HG02938 (cell line): ENCODE results near the gene SLC10A1.

ENCODE experiments used
- ATAC-seq: cut with Tn5 transposase; IDR thresholded peaks from one replicate; pipeline ENCODE4 v1.9.1; 2021; ENCODE audit warnings: mild to moderate bottlenecking, moderate library complexity; ENCODE audit not compliant: unreplicated experiment

SLC10A1 gene

DNA sequence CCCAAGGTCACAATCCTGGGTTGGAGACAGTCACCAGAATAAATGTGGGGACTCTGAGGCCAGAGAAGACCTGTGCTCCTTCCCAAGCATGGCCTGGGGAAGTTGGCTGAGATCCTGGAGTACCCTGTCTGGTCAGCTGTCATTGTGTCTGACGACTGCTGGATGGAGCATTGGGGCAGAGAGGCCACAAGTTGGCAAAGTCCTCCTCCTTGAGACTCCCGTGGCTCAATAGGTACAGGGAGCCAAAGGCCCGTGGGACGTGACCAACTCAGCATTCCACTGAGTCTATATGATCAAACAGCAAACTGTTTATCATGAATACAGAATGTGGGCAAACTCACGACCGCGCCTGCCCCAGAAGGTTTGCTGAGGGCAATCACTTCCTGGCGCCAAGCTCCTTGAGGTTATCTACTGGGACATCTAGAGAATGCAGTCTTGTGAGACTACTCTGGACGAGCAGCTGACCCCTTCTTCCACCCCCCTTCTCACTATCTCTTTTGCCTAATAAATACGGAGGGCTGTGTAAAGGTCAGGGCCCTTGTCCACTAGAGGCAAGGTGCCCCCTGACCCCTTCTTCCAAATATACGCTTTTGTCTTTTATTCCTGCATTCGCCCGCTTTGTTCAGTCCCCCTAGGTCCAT, 14.3 kb upstream of the SLC10A1 start:
- ATAC-seq: no peak

DNA sequence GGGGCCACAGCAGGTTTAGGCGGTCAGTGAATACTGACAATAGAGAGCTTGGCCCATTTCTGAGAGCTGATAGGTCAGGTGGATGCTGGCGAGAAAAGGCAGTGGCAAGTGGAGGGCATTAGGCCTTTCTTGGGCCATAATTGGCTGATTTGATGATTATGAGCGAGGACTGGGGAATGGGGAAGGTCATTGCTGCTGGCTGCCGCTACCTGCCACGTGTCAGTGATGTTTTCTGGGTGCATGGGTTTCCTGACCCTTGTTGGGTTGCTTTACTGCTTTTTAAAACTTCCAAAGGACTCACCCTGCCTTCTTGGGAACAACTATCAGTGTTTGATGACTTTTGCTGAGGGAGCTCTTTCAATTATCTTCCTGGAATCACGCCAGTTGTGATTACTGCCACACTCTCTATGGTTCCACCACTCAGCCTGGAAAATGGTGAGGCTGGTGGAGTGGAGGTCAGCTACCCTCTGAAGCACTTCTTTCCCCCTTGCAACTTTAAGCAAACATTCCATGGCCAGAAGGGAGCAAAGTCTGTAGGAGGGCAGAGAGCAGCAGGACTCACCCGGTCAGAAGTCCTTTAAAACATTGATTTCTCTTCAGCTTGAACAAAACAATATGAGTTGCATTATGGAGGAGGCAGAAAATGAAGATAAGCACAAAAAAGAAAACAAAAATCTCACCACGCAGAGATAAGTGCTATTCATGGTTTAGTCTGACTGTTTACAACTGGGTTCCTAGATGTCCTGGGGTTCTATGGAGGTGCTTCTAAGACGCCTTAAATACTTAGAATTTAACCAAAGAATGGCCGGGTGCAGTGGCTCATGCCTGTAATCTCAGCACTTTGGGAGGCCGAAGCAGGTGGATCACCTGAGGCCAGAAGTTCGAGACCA, 12.1 kb upstream of the SLC10A1 start:
- no peak for ATAC-seq

DNA sequence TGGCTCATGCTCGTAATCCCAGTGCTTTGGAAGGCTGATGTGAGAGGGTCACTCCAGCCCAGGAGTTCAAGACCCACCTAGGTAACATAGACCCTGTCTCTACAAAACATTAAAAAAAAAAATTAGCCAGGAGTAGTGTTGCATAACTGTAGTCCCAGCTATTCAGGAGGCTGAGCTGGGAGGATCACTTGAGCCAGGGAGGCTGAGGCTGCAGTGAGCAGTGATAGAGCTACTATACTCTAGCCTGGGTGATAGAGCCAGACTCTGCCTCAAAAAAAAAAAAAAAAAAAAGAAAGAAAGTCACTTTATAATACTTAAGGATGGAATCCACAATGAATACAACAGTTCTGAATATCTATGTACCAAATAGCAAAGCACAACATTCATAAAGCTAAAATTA, 10.2 kb upstream of the SLC10A1 start:
- no peak for ATAC-seq

DNA sequence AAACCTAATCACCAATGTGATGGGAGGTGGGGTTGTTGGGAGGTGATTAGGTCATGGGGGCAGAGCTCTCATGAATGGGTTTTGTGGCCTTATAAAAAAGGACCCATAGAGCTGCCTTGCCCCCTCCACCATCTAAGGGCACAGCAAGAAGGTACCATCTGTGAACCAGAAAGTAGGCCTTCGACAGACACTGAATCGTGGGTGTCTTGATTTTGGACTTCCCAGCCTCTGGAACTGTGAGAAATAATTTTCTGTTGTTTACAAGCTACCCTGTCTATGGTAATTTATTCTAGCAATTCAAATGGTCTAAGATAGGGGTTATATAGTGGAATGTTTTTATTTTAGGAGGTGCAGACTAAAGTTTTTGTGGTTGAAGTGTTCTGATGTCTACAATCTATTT, 7.9 kb upstream of the SLC10A1 start:
- no peak for ATAC-seq

DNA sequence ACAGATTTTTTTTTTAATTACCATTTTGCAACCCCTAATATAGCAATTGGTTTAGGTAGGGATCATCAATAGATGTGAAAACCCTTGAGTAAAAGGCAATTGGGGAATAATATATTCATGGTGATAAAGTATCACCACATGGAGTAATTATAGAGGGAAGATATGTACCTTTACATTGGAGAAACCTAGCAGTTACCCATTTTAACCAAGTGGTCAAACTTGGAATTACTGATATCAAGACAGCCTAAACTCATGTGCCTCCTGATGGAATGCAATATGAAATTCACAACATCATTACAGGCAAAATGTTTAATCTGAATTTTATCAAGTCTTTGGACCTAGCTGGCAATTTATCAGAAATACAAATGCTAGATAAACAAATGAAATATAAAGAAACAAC, 6.7 kb upstream of the SLC10A1 start:
- no peak for ATAC-seq

DNA sequence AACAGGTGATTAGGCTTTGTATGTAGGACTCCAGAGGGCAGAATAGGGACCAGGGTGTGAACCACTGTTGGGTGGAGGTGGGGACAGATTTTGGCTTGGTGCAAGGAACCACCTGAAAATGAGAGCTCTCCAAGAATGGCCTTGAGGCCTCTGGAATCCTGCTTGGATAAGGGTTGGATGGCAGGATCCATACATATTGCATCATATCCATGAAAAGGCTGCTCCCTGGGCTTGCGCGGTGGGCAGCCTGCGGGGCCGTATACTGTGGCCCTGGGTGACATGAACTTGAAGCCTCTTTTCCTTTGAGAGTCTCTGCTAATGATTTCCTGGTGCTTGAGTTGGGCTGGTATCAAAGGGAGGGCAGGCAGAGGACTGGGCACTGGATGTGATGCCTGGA, 1.3 kb upstream of the SLC10A1 start:
- no peak for ATAC-seq

DNA sequence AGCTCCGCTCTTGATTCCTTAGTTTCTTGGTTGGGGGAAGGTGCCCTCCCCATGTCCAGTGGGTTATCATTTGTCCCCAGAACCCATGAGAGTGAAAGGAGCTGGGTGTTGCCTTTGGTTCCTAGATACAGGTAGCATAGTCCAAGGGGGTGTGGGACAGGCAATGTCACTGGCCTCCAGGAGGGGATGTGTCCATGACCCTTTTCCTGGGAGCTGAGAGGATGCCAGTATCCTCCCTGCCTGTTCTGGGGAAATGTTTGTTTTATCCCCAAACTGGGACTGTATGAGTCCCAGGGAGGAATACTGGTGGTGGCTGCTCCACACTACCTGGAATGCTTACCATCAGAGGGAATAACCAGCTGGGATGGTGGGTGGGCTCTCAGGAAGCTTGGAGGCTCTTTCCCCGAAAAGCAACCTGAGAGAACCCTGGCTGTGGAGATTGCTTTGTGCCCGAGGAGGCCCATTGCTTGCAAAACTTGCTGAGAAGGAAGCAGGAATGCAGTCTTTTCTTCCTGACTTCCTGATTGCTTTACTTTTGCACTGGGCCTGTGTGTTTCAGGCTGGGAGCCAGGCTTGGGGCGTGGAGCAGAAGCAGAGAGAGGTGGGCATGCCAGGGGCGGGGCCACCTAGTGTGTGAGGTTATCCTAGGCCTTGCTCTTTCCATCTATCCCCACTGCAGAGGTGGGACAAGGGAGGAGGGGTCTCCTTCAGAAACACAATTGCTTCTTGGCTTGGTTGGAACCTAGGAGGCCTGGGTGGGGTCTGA, 715 bp upstream of the SLC10A1 start:
- ATAC-seq: no peak

DNA sequence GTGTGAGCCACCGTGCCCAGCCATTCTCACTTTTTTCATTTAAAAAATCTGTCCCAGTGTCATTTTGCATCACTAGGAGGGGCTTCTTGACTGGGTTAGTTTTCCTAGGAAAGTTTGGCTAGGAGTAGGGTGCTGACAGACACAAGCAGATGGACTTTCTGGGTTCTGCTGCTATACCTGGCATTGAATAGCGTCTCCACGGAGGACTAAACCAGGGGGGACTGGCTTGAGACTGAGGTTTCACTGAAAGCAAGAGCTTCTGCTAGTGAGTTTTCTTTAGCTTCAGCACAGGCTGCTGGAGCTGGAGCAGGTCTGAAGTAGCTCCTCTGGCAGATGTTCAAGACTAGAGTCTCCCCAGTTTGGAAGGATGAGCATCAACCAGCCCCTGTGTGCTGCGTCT, 1.4 kb downstream of the SLC10A1 start:
- ATAC-seq: no peak

DNA sequence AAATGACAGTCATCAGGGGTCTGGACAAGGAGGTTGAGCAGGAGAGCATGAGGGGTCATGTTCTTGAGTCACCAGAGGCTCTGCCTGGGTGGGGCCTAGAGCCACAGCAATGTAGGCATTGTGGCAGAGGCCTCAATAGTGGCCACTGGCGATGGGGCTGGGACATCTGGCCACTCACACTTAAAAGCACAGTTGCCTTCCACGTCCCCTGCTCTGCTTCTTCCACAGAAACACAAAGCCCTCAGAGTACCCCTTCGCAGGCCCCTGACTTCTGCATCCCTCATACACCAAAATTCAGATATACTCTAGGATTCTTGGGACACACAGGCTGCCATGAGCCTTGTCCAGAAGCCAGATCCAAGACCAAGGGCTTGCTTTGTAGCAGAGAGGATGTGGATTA, 2.2 kb downstream of the SLC10A1 start:
- no peak for ATAC-seq

DNA sequence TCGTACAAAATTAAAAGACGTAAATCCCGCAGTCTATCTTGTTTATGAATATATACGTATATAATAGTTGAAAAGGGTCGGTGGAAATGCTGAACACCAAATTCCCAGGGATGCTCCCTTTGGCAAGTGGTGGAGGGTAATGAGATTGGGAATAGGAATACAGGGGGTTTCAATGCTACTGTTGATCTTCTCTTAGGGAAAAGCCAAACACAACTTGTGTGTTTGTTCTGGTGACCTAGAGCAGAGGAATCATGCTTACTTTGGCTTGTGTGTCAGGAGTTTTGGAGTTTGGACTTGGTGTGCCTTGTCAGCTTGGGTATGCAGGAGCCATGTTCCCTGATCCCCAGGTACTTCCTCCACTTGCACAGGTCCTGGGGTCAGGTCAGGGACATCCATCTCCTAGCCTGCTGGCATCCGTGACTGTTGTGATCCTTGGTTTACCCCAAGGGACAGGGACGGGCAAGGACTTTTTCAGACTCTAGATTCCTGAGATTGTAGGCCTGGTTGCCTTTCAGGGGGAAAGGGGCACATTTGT, 4.1 kb downstream of the SLC10A1 start:
- no peak for ATAC-seq

DNA sequence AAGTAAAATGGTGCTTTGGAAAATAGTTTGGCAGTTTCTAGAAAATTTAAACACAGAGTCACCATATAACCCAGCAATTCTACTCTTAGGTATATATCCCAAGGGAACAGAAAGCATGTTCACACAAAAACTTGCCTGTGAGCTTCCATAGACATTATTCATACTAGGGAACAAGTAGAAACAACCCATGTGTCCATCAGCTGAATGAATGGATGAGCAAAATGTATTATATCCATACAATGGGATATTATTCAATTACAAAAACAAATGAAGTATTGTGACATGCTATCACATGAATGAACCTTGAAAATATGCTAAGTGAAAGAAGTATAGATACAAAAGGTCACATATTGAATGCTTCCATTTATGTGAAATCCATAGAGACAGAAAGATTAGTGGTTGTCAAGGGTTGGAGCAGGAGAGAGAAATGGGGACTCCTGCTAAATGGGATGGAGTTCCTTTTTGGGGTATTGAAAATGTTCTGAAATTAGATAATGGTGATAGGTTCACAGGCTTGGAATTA, 7.9 kb downstream of the SLC10A1 start:
- ATAC-seq: no peak

DNA sequence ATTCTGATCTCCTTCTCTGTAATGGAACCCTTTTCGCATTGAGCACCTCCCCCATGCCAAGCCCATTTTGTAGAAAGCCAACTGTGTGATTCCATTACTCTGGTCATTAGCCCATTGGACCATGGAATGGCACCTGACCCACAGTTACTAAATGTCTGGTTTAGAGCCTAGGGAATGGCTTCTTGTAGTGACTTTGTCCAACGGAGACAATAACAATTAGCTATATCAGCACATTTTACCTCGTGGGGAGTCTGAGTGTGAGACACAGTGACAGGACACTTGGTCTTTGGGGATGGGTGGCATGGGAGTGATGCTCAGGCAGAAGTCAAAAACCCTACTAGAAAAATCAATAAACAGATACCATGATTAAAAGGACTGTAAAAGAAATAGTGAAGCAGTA, 10.4 kb downstream of the SLC10A1 start:
- ATAC-seq: no peak

DNA sequence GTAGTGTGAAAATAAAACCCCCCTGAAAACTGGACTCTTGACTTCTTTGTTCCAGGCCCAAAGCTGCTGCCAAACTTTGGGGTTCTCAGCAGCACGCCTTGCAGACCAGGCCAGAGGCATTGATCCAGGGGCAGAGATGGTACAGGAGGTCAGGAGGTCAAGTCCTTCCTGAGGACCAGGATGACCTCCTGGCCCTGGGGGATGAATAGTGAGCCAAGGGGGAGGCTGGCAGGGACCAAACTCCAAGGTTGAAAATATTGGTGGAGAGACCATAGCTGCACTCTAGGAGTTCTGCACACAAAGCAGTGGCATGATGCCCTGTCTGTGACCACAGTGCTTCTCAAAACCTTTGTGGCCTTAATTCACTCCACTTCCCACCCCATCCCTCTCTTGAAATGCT, 12.1 kb downstream of the SLC10A1 start:
- no peak for ATAC-seq

DNA sequence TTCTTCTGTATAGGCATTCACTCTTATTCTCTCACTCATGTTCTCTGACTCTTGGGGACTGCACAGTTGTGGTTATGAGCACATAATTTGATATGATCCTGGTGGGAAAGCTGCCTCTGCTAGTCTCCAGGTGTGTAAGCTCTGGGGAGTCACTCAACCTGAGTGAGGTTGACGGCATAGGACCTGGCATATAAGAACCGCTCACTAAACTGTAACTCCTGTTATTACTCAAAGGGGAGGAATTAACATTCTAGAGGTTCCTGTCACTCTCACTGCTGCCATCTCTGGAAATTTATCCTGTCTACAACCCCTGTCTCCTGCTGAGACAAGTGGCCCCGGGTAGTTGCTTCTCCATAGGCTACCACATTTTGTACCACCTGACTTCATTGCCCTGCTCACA, 16.1 kb downstream of the SLC10A1 start:
- no peak for ATAC-seq

DNA sequence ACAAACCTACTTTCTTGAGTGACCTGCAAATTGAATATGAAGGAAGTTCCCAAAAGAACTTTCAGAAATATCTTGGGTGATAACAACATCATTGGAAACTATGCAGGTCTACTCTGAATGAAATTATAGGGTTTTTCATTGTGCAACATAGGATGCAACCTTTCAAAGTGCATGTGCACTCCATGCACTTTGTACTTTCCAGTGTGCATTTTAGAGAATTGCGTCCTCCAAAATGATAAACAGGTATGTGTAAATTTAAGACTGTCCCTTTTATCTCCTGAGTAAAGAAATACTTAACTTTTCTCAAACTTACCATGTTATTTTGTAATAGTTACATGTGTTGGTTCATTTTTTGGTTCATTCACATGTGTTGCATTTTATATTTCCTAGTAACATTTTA, 16.9 kb downstream of the SLC10A1 start:
- ATAC-seq: no peak

DNA sequence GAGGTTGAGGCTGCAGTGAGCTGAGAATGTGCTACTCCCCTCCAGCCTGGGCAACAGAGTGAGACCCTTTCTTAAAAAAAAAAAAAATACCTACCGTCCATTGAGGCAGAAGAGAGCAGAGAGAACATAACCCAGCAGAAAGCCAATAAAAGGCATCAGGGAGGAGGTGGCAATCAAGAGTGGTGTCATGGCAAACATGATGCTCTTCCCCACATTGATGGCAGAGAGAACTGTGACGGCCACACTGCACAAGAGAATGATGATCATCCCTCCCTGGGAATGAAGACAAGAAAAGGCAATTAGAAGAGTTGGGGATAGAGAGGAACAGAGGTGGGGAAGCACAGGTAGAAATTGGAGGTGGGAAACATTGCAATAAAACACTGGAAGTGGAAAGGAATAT, 18.0 kb downstream of the SLC10A1 start:
- ATAC-seq: no peak

DNA sequence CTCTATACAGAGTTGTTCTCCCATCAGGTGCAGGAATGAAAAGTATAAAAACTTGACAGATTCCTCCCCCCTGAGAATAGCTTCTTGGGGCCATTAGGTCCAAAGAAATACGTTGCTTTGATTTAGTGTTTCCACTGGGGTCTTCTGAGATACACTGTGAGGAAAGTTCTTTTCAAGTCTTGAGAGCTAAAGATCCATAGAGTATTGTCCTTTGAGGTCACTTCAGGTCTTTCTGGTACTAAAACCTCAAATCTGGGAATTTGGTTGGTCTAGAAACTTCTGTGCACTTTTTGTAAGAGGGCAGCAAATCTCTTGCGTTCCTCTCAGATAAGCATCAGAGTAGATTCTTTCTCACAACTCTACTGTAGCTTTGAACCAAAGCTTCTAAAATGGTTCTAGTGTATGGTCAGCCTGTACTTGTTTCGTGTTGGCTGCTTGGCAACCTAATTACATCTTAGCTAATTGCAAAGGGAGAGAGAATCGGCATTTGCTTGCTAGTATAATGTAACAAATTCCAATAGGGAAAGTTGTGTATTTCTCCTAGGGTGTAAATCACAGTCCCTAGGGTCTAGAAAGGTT, 20.1 kb downstream of the SLC10A1 start:
- no peak for ATAC-seq

DNA sequence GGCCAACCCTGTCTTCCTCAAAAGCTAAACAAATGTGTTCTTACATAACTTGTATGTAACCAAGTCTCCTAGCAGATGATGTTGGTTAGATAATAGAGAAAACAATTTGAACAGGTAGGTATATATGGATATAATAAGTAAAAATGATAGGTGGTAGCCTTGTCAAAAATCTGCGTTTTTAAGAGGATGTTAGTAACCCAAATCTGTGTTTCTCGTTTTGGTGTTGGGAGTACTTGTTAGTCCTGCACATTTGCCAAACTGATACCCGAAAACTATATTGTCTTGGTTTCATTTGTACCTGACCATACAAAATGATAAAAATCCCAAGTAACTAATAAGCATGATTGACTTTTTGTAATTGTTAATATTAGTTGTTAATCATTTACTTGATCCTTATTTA, 22.0 kb downstream of the SLC10A1 start:
- no peak for ATAC-seq

DNA sequence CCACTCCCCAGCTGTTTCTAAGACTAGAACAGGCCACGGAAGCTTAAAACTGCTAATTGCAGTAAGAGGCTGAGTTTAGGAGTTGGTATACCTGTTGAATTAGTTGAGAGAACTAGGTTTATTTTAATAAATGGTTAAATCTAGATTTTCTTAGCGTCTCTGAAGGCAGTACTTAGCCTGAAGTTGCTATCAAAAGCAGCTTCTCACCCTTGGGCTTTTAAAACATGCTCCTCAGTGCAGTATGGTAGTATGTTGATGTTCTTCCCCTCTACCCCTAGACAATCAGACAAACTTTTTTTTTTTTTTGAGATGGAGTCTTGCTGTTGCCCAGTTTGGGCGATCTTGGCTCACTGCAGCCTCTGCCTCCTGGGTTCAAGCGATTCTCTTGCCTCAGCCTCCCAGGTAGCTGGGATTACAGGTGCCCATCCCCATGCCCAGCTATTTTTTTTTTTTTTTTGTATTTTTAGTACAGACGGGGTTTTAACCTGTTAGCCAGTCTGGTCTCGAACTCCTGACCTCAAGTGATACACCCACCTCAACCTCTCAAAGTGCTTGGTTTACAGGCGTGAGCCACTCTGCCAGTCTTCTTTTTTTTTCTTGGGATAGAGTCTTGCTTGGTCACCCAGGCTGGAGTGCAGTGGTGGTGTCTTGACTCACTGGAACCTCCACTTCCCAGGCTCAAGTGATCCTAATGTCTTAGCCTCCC, 23.3 kb downstream of the SLC10A1 start:
- no peak for ATAC-seq
